ENCODE measurements around the gene HRC.

HRC gene

DNA sequence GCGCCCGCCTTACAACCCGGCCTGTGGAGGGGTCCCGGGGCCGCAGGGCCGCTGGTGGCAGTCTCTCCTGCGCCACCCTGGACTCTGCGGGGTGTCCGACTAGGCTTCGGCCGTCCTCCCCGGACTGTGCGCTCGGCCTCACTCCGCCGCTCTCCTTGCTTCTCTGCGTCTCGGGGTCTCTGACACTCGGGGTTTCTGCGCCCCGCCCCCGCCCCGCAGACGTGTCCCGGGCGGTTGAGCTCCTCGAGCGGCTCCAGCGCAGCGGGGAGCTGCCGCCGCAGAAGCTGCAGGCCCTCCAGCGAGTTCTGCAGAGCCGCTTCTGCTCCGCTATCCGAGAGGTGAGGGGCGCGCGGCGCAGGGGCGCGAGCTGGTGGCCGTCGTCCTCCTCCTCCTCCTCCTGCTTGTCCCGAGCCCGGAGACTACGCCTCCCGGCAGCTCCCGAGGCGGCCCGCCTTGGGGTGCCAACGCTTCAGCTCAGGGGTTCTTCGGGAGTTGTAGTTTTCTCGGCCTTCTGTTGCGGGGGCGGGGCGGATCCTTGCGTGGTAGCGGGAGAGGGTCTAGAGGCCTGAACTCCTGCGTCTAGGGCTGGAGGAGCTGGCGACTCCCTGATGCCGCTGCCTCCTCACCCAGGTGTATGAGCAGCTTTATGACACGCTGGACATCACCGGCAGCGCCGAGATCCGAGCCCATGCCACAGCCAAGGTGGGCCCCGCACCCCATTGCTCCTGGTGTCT lies 40.4 kb downstream of the HRC start:
- DNase-seq (ENCODE audit: low spot score) = no peak

- peak; percentile 83 for DNase-seq (ENCODE audit: low spot score)
These were observed 41.2 kb downstream of the HRC start, which contains the start of gene LIN7B for GRCh38 chr19:49113762-49114629. Gene LIN7B, plus strand, starts transcription at chr19:49114370. Its CDS starts 35 bp downstream, at chr19:49114405.

DNA sequence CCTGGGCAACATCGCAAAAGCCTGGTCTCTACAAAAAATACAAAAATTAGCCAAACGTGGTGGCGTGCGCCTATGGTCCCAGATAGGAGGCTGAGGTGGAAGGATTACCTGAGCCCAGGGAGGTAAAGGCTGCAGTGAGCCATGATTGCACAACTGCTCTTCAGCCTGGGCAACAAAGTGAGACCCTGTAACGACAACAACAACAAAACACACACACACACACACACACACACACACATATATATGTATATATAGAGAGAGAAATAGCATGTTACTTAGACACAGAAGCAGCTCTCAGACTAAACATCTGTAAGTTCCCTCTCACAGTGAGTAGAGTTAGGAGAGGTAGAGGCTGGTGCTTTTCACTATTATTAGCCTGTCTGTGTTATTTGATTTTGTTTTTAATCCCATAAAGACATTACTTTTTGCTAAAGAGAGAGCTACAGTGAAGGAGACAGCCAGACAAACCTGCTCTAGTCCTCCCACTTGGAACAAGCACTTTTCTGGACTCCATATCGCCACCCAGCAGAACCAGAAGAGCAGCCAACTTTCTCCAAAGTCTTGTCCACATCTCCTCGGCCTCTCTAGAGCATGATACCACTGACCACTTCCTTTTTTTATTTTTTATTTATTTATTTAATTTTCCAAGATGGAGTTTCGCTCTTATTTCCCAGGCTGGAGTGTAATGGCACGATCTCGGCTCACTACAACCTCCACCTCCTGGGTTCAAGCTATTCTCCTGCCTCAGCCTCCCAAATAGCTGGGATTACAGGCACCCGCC lies 43.8 kb downstream of the HRC start:
- DNase-seq (ENCODE audit: low spot score) = no peak

DNA sequence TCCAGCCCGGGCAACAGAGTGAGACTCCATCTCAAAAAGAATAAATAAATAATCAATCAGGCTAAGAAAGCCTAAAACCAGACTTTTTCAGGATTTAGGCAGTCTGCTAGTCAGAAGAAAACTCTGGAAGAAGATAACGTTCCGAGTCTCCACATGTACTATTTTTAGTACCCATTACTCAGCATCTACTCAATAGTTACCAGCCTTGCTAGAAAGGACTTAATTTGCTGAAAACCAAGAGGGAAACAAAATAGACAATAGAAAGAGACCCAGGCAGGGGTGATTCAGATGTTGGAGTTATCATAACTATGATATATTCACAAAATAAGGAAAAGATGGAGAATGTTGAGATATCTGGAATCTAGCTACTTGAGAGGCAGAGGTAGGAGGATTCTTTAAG lies 44.6 kb downstream of the HRC start:
- peak; percentile 56 for DNase-seq (ENCODE audit: low spot score)

- DNase-seq (ENCODE audit: low spot score) = no peak
These were observed 45.5 kb downstream of the HRC start for GRCh38 chr19:49109569-49110233.

GRCh38 chr19:49109051-49109450 lies 46.1 kb downstream of the HRC start:
- DNase-seq (ENCODE audit: low spot score) = no peak

DNA sequence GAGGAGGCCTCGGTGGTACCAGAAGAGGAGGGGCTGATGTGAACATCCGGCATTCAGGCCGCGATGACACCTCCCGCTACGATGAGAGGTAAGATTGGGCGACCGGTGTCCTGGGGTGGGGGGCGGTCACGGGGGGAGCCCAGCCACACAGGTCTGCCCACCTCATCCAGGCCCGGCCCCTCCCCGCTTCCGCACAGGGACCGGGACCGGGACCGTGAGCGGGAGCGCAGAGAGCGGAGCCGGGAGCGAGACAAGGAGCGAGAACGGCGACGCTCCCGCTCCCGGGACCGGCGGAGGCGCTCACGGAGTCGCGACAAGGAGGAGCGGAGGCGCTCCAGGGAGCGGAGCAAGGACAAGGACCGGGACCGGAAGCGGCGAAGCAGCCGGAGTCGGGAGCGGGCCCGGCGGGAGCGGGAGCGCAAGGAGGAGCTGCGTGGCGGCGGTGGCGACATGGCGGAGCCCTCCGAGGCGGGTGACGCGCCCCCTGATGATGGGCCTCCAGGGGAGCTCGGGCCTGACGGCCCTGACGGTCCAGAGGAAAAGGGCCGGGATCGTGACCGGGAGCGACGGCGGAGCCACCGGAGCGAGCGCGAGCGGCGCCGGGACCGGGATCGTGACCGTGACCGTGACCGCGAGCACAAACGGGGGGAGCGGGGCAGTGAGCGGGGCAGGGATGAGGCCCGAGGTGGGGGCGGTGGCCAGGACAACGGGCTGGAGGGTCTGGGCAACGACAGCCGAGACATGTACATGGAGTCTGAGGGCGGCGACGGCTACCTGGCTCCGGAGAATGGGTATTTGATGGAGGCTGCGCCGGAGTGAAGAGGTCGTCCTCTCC lies 47.4 kb downstream of the HRC start:
- no peak for DNase-seq (ENCODE audit: low spot score)

DNA sequence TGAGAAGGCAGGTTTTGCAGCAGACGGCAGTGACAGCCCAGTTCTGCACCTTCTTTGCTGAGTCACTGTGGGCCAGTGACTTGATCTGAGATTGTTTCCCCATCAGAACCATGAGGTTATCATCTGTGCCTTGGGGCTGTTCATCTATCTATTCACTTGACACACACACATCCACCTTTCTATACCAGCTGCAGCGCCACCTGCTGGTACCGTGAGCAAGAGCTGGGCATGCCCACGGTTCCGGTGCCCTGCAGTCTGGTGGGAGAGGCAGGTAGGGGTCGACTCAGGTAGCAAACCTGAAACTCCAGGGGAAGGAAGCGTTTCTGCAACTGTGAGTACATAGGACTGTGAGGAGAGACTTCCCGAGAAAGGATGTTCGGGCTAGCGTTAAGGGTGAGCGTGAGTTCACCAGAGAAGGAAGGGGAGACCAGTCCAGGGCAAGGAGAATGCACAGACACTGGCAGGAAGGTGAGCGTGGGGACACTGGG lies 48.5 kb downstream of the HRC start:
- DNase-seq (ENCODE audit: low spot score) = peak; percentile 42

- no peak for DNase-seq (ENCODE audit: low spot score)
These were observed 50.8 kb downstream of the HRC start for GRCh38 chr19:49104229-49104864.

DNA sequence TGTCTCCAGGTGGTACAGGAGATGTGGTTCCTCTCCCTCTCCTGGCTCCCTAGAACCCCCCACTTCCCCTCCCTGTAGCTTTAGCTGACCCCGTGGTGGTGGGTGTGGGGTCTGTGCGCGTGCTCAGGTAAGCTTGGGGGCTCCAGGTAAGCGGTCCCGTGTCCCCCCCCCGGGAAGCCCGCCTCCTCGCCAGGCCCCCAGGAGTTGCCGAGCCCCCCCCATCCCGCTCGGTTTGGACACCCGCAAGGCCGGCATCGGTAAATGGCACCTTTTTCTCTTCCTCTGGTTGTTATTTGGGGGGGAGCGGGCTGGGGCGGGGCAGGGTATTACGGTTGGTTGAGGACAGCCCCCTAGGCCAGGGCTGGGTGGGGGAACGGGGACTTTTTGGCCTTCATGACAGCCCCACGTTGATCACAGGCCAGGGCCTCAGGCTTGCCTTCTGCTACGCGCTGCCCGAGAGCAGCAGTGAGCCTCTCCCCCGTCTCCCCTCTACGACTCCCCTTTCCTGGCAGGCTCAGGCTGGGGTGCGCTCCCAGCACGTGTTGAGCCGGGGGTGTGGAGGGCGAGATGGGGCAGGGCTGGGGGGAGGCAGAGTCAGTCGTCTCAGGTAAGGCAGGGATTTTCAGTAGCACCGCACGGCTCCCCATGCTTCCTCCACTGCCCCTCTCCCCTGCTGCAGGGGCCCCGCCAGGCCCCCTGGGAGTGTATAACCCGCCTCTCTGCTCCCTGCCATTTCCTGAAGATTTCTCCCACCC lies 51.7 kb downstream of the HRC start:
- DNase-seq (ENCODE audit: low spot score) = no peak

DNA sequence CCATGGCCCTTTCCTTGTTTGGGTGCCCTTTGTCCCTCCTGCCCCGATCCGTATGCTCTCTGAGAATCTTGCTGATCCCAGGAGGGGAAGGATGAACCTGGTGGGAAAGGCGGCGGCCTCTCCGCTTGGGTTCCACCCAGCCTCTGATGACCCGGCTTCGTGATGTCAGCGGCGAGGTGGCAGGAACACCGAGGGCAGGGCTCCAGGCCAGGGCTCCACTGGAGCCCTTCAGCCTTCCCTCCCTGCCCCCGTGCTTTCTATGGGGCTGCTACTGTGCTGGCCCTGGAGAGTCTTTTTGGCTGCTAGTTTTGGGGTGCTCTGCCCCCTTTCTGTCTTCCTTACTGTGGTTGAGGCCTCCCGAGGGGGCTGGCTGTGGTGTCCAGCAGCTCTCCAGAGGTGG lies 52.9 kb downstream of the HRC start:
- DNase-seq (ENCODE audit: low spot score) = no peak

All from kidney capillary endothelial cell (primary cell).